Common myeloid progenitor, CD34-positive (primary cell): ENCODE data around the gene CLTRN.

ENCODE experiments used
- CTCF ChIA-PET: fragments of 350-600 bp; sonication (Branson Sonifier 250); formaldehyde crosslinking; loops from one replicate; lab custom pipeline; 2021; ENCODE audit warnings: antibody characterized with exemption; lab: Charles Lee
- POLR2A ChIA-PET: fragments of 350-600 bp; sonication (Branson Sonifier 250); formaldehyde crosslinking; loops from one replicate; lab custom pipeline; 2021; ENCODE audit warnings: antibody characterized with exemption; lab: Charles Lee
- DNase-seq, 3 donors: peaks; one replicate each; pipeline versions ENCODE4 v3.0.0 to v3.0.0-alpha.2; 2013
- H3K27ac ChIP-seq, 2 experiments: 1 replicate in 1 of 2; 2 replicates in 1 of 2; pipeline ENCODE4 v1.7.0; 2013; ENCODE audit warnings: inconsistent platforms in 2 of 2, low read length in 2 of 2, mild to moderate bottlenecking in 2 of 2, low read depth in 1 of 2, moderate library complexity in 1 of 2; ENCODE audit not compliant: severe bottlenecking in 2 of 2, insufficient read depth in 1 of 2, poor library complexity in 1 of 2
- H3K27me3 ChIP-seq, 5 experiments: replicated peaks in 2 of 5; 1 replicate in 3 of 5; 2 replicates in 2 of 5; pipeline versions ENCODE4 v1.6.1 to v1.7.0; 2013; ENCODE audit warnings: low read length in 4 of 5, mild to moderate bottlenecking in 2 of 5, moderate library complexity in 2 of 5, inconsistent platforms in 1 of 5; ENCODE audit not compliant: insufficient read depth in 5 of 5, control insufficient read depth in 4 of 5
- H3K36me3 ChIP-seq, 4 experiments: 1 replicate in 2 of 4; 2 replicates in 2 of 4; pipeline versions ENCODE4 v1.6.1 to v1.7.0; 2013; ENCODE audit warnings: low read length in 3 of 4, control low read depth in 1 of 4, mild to moderate bottlenecking in 1 of 4; ENCODE audit not compliant: control insufficient read depth in 4 of 4, insufficient read depth in 4 of 4
- H3K4me1 ChIP-seq, 4 experiments: 1 replicate in 3 of 4; 2 replicates in 1 of 4; pipeline versions ENCODE4 v1.6.1 to v1.7.1; 2013; ENCODE audit warnings: low read length in 3 of 4, mild to moderate bottlenecking in 3 of 4, control low read depth in 1 of 4, inconsistent platforms in 1 of 4, moderate library complexity in 1 of 4; ENCODE audit not compliant: control insufficient read depth in 4 of 4, insufficient read depth in 4 of 4; ENCODE audit errors: control extremely low read depth in 1 of 4
- H3K4me3 ChIP-seq, 7 experiments: 1 replicate in 4 of 7; 2 replicates in 3 of 7; pipeline versions ENCODE4 v1.5.1 to v1.7.0; 2013; ENCODE audit warnings: mild to moderate bottlenecking in 7 of 7, low read length in 6 of 7, moderate library complexity in 6 of 7, inconsistent platforms in 2 of 7, low read depth in 2 of 7, control low read depth in 1 of 7; ENCODE audit not compliant: insufficient read depth in 4 of 7, control insufficient read depth in 1 of 7; ENCODE audit errors: extremely low read depth in 1 of 7
- H3K9me3 ChIP-seq, 5 experiments: 1 replicate in 4 of 5; 2 replicates in 1 of 5; pipeline versions ENCODE4 v1.6.1 to v1.7.1; 2013; ENCODE audit warnings: low read length in 4 of 5, mild to moderate bottlenecking in 2 of 5, inconsistent platforms in 1 of 5, low read depth in 1 of 5, moderate library complexity in 1 of 5; ENCODE audit not compliant: control insufficient read depth in 4 of 5, insufficient read depth in 2 of 5; ENCODE audit errors: control extremely low read depth in 1 of 5
- WGBS: methylation state at CpG from one replicate; pipeline ENCODE4 v1.1.5; 2013; ENCODE audit not compliant: insufficient coverage; 5-methylcytosine and 5-hydroxymethylcytosine counted together

CLTRN gene

DNA sequence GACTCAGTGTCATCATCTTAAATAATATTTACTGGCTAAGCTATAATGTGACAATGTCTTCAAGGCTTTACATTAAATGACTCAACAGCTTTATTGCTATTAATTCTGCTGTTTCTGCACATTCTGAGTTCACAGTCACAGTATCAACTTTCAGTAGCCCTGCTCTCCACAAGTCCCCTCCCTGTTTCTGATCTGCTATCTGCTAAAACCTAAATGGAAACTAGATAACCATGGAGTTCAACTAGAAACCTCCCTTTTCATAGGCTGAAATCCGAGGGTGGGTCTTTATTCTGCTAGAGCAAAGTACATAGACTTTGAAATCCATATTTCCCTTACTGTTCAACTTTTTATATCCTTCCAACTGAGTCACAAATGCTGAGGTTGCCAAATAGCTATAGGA is 58.5 kb downstream of the CLTRN start:
- DNase-seq = no peak
- CTCF ChIA-PET = no interaction called here
- H3K4me3 ChIP-seq = no peak overlapping the region
- WGBS = 50% methylated on average over 1 of the region's 1 CpG
- H3K36me3 ChIP-seq = no peaks in the 10 kb centered on the region
- peaks cover 0 to 18% (median 0%) of the 10 kb centered on the region in 5 experiments for H3K27me3 ChIP-seq
- H3K4me1 ChIP-seq = no peaks in the 10 kb centered on the region
- no peaks in the 10 kb centered on the region for H3K9me3 ChIP-seq
- POLR2A ChIA-PET = no interaction called here
- H3K27ac ChIP-seq = no peak overlapping the region

DNA sequence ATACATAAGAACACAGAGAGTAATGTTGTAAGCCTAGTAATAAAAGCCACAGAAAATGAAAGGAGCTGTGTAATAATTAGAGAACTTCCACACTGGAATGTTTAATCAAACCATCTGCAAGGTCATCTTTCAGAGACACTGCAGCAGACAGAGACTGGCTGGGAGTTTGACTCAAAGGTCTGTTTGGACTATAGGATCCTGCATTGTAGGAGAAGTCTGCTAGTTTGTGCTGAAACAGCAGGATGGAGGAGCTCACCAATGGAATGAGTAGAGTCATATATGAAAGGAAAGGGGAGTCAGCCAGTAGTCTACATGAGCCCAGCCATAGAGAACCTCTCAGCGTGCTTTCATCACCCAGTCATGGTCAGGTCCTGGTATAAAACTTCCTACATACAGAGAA is 59.4 kb downstream of the CLTRN start:
- WGBS = no CpG with 5 or more reads among the region's 1 CpG
- ChIA-PET CTCF (no interaction called here), POLR2A (no interaction called here)
- H3K36me3 ChIP-seq = no peaks in the 10 kb centered on the region
- H3K27ac ChIP-seq = no peak overlapping the region
- H3K9me3 ChIP-seq = no peaks in the 10 kb centered on the region
- no peak overlapping the region for H3K4me3 ChIP-seq
- DNase-seq = no peak
- H3K4me1 ChIP-seq = no peaks in the 10 kb centered on the region
- H3K27me3 ChIP-seq = peaks cover 0 to 16% (median 0%) of the 10 kb centered on the region in 5 experiments

DNA sequence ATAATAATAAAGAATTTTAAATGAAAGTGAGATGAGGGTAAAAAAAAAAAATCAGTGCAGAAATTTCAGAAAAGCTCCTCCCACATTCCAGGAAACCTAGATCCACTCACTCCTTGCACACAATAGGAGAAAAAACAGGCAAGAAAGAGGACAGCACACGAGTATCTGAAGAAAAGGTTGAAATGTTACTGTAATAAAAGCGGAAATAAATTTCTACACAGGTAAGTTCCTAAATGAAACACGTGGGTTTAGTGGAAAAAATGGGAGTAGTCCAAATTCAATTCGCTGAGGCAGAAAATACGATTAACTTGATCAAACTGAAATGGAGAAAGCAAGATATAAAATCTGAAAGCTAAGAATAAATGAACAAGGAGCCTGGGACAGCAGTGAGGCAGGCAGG is 61.8 kb downstream of the CLTRN start:
- ChIA-PET CTCF (no interaction called here), POLR2A (no interaction called here)
- H3K4me1 ChIP-seq = no peaks in the 10 kb centered on the region
- no peaks in the 10 kb centered on the region for H3K9me3 ChIP-seq
- no peak overlapping the region for H3K4me3 ChIP-seq
- no peaks in the 10 kb centered on the region for H3K36me3 ChIP-seq
- DNase-seq = no peak
- peaks cover 0 to 22% (median 0%) of the 10 kb centered on the region in 5 experiments for H3K27me3 ChIP-seq
- no peak overlapping the region for H3K27ac ChIP-seq
- 53% methylated on average over 2 of the region's 5 CpGs for WGBS

DNA sequence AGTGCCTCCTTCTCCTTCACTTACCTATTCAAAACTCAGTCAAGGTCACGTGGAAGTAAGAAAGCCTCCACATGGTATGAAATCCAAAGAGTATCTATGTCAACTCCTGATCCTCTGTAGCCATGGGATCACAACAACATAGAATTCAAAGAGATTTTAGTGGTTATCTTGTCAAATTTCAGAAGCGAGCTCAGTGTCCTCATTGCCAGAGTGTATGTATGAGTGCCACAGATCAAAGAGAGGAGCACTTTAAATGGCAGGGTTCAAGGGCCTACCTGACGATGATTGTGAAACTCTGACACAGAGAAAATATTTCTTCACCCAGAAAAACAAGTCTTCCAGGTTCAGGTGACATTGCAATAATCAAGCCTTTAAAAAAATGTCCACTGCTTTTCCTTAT is 62.7 kb downstream of the CLTRN start:
- peaks cover 0 to 29% (median 0%) of the 10 kb centered on the region in 5 experiments for H3K27me3 ChIP-seq
- no peak overlapping the region for H3K4me3 ChIP-seq
- 86% methylated on average over 2 of the region's 3 CpGs for WGBS
- ChIA-PET CTCF (no interaction called here), POLR2A (no interaction called here)
- H3K4me1 ChIP-seq = no peaks in the 10 kb centered on the region
- no peak overlapping the region for H3K27ac ChIP-seq
- no peak for DNase-seq
- H3K9me3 ChIP-seq = no peaks in the 10 kb centered on the region
- no peaks in the 10 kb centered on the region for H3K36me3 ChIP-seq

DNA sequence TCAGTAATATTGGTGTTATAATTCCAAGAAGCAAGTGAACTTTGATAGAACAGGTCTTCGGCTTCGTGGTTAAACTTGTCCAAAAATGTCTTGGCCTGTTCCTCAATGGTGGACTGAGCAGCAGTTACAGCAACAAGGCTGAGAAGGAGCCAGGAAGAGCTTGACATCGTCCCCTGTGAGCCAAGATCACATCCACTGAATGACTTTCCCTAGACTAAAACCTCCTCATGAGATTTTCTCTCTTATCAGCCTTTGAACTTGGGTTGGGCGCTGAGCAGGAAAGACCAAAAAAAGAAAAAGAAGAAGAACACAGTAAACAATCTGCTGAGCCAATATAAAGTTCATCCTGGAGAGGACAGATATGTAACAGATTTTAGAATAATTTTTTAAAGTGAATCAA is 63.9 kb downstream of the CLTRN start, which contains the start of gene ACE2:
ACE2 (minus strand) TSS at position 216 of the 400 bp plus-strand sequence; CDS start at position 167, 49 bp downstream.
- Histone ChIP-seq H3K4me3 (no peak within 1 kb of the TSS), H3K4me1 (no peaks in the 10 kb centered on the region), H3K36me3 (no peaks in the 10 kb centered on the region), H3K27me3 (peaks cover 0 to 36% (median 0%) of the 10 kb centered on the region in 5 experiments), H3K27ac (no peak within 1 kb of the TSS), H3K9me3 (no peaks in the 10 kb centered on the region)
- ChIA-PET CTCF (no interaction called here), POLR2A (no interaction called here)
- 86% methylated on average over 2 of the region's 4 CpGs for WGBS
- DNase-seq = no peak

DNA sequence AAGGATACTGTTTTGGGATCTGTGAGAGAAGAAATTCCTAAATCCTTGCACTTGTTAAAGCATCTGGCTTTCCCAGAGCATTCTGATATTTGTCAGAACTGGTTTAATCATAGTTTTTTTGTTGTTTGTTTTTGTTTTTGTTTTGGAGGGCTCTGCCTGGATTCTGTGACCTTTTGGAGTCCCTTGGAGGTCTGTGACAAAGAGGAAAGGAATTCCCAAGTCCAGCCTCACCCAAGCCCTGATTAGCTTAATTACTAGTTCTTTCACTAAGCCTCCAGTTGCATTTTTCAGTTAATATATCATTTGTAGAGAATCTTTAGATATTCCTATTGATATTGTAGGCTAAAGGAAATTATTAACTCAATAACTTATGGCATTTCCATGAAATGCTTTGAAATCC is 64.6 kb downstream of the CLTRN start:
- Histone ChIP-seq H3K4me1 (no peaks in the 10 kb centered on the region), H3K9me3 (no peaks in the 10 kb centered on the region), H3K36me3 (no peaks in the 10 kb centered on the region), H3K27me3 (peaks cover 0 to 36% (median 0%) of the 10 kb centered on the region in 5 experiments), H3K27ac (no peak overlapping the region), H3K4me3 (no peak overlapping the region)
- no peak for DNase-seq
- CTCF ChIA-PET = no interaction called here
- POLR2A ChIA-PET = no interaction called here

DNA sequence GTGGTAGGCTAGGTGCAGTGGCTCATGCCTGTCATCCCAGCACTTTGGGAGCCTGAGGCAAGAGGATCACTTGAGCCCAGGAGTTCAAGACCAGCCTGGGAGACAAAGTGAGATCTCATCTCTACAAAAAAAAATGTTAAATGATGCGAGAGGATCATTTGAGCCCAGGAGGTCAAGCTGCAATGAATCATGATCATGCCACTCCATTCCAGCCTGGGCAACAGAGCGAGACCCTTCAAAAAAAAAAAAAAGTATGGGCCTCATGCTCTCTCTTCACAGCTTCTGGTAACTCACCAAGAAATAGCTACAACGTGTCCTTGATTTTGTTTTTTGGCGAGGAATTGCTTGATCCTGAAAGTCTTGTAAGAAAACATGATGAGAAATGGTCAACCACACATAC is 65.1 kb downstream of the CLTRN start:
- H3K9me3 ChIP-seq = no peaks in the 10 kb centered on the region
- no peak overlapping the region for H3K27ac ChIP-seq
- WGBS = 82% methylated on average over 2 of the region's 4 CpGs
- no peak for DNase-seq
- H3K4me1 ChIP-seq = no peaks in the 10 kb centered on the region
- POLR2A ChIA-PET = no interaction called here
- H3K4me3 ChIP-seq = no peak overlapping the region
- H3K27me3 ChIP-seq = peaks cover 0 to 34% (median 0%) of the 10 kb centered on the region in 5 experiments
- CTCF ChIA-PET = no interaction called here
- no peaks in the 10 kb centered on the region for H3K36me3 ChIP-seq
